H1 (cell line): ENCODE results near the gene S100A13. TPM values are rescaled to one million over a fixed set of nuclear protein-coding genes. Genes with fewer than 3 reads are reported as not detected.

Source experiments
- YY1 ChIP-seq: IDR thresholded peaks from 2 replicates; pipeline ENCODE4 v1.6.1; 2011; ENCODE audit warnings: low read depth, mild to moderate bottlenecking, low read length
- polyA plus RNA-seq, 7 experiments: library from polyadenylated mRNA; depleted of rRNA in 3 of 7; stranded (reverse) in 5 of 7; unstranded in 2 of 7; fragments of >200 nt in 5 of 7; fragments of 200-250 nt in 2 of 7; gene quantifications; 1 replicate in 5 of 7; 2 replicates in 1 of 7; 4 replicates in 1 of 7; pipeline versions ENCODE4 v1.2.1 to v1.2.3, GENCODE V29; 2011 to 2013; ENCODE audit warnings: missing spikeins in 2 of 7, mixed read lengths in 2 of 7
- total RNA-seq: library from RNA; stranded (reverse); fragmentation: NEBNext Ultra II Directional; extraction: Animal tissue kit (Norgen Biotek cat#: 25700); gene quantifications from 2 replicates; pipeline ENCODE4 v1.2.1, GENCODE V29; 2021
- TF ChIP-seq, protein P1 (sequence below): fragments of 300-600 bp; sonication (generic); IDR thresholded peaks from 2 replicates; pipeline ENCODE4 v1.7.1; 2012; ENCODE audit warnings: low read length, moderate library complexity, mild to moderate bottlenecking, inconsistent platforms; ENCODE audit not compliant: insufficient replicate concordance

S100A13 gene
- total and polyA plus RNA-seq, 2 of the 8 experiments (the other 6 are each of a cell fraction or from before 2014, with no cell fraction given) = 63.6 to 127 TPM

GRCh38 chr1:153630384-153630783 is 3.1 kb upstream of the S100A13 start (continued):
- TF ChIP-seq, protein P1, sequence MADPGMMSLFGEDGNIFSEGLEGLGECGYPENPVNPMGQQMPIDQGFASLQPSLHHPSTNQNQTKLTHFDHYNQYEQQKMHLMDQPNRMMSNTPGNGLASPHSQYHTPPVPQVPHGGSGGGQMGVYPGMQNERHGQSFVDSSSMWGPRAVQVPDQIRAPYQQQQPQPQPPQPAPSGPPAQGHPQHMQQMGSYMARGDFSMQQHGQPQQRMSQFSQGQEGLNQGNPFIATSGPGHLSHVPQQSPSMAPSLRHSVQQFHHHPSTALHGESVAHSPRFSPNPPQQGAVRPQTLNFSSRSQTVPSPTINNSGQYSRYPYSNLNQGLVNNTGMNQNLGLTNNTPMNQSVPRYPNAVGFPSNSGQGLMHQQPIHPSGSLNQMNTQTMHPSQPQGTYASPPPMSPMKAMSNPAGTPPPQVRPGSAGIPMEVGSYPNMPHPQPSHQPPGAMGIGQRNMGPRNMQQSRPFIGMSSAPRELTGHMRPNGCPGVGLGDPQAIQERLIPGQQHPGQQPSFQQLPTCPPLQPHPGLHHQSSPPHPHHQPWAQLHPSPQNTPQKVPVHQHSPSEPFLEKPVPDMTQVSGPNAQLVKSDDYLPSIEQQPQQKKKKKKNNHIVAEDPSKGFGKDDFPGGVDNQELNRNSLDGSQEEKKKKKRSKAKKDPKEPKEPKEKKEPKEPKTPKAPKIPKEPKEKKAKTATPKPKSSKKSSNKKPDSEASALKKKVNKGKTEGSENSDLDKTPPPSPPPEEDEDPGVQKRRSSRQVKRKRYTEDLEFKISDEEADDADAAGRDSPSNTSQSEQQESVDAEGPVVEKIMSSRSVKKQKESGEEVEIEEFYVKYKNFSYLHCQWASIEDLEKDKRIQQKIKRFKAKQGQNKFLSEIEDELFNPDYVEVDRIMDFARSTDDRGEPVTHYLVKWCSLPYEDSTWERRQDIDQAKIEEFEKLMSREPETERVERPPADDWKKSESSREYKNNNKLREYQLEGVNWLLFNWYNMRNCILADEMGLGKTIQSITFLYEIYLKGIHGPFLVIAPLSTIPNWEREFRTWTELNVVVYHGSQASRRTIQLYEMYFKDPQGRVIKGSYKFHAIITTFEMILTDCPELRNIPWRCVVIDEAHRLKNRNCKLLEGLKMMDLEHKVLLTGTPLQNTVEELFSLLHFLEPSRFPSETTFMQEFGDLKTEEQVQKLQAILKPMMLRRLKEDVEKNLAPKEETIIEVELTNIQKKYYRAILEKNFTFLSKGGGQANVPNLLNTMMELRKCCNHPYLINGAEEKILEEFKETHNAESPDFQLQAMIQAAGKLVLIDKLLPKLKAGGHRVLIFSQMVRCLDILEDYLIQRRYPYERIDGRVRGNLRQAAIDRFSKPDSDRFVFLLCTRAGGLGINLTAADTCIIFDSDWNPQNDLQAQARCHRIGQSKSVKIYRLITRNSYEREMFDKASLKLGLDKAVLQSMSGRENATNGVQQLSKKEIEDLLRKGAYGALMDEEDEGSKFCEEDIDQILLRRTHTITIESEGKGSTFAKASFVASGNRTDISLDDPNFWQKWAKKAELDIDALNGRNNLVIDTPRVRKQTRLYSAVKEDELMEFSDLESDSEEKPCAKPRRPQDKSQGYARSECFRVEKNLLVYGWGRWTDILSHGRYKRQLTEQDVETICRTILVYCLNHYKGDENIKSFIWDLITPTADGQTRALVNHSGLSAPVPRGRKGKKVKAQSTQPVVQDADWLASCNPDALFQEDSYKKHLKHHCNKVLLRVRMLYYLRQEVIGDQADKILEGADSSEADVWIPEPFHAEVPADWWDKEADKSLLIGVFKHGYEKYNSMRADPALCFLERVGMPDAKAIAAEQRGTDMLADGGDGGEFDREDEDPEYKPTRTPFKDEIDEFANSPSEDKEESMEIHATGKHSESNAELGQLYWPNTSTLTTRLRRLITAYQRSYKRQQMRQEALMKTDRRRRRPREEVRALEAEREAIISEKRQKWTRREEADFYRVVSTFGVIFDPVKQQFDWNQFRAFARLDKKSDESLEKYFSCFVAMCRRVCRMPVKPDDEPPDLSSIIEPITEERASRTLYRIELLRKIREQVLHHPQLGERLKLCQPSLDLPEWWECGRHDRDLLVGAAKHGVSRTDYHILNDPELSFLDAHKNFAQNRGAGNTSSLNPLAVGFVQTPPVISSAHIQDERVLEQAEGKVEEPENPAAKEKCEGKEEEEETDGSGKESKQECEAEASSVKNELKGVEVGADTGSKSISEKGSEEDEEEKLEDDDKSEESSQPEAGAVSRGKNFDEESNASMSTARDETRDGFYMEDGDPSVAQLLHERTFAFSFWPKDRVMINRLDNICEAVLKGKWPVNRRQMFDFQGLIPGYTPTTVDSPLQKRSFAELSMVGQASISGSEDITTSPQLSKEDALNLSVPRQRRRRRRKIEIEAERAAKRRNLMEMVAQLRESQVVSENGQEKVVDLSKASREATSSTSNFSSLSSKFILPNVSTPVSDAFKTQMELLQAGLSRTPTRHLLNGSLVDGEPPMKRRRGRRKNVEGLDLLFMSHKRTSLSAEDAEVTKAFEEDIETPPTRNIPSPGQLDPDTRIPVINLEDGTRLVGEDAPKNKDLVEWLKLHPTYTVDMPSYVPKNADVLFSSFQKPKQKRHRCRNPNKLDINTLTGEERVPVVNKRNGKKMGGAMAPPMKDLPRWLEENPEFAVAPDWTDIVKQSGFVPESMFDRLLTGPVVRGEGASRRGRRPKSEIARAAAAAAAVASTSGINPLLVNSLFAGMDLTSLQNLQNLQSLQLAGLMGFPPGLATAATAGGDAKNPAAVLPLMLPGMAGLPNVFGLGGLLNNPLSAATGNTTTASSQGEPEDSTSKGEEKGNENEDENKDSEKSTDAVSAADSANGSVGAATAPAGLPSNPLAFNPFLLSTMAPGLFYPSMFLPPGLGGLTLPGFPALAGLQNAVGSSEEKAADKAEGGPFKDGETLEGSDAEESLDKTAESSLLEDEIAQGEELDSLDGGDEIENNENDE = no peak
- no peak for TF ChIP-seq YY1
